HG02938 (cell line): ENCODE data around the gene SNAI3.
A peak's percentile ranks its signal among the peaks of the same experiment; 100 is the strongest.

ENCODE experiments used
- ATAC-seq: cut with Tn5 transposase; IDR thresholded peaks from one replicate; pipeline ENCODE4 v1.9.1; 2021; ENCODE audit warnings: mild to moderate bottlenecking, moderate library complexity; ENCODE audit not compliant: unreplicated experiment

Gene SNAI3

DNA sequence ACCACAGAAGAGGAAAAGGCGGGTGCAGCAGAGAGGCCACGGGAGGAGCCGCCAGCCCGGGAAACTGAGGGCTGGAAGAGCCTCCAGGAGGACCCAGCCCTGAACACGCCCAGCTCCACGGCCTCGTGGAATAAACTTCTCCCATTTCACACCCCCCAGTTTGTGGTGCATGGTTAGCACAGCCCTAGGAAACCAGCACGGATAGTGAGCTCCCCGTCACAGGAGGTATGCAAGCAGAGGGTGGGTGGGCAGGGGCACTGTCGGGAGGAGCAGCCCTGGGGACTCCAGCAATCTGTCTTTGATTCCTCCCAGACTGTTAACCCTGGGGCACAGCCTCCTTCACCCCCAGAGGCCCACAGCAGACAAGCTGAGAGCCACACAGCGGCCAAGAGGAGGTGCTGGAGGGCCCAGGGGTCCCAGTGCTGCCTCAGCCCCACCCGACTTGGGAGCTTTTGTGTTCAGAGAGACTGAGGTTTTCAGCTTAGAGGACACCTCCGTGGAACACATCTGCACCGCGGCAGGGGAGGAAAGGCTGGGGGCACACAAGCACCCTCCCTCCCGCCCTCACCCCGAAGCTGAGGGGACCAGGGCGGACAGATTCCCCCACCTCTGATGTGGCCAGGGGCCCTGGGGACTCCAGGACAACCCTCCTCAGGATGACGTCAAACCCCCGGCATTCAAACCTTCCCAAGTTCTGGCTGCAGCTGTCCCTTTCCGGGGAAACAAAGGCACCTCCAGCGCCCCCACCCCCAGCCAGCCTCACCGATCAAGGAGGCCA is 49.6 kb downstream of the SNAI3 start:
- ATAC-seq: no peak

DNA sequence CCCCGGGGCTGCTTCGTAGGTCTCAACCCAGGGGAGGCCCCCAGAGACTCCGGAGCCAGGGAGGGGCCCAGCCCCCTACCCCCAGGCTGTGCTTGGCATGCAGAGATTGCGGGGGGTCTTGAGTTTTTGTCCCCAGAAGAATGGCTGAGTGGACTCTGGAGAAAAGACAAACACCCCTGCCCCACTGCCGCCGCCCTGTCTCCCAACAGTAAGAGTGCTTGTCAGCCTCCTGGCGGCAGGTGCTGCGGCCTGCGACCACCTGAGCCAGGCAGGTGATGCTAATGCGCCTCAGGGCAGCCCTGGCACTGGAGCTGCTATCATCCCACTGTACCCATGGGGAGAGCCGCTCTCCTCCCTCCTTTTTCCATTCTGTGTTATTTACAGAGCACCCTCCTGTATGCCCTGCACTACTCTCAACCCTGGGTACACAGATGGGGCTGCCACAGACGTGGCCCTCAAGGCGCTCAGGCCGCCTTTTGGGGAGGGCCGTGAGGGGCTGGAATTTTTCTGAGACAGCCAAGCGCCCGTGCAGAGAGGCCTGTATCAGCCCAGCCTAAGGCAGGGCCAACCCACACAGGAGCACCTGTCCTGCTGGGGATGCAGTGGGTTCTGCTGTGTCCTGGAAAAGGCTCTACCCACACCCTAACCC is 50.5 kb downstream of the SNAI3 start:
- ATAC-seq: no peak

DNA sequence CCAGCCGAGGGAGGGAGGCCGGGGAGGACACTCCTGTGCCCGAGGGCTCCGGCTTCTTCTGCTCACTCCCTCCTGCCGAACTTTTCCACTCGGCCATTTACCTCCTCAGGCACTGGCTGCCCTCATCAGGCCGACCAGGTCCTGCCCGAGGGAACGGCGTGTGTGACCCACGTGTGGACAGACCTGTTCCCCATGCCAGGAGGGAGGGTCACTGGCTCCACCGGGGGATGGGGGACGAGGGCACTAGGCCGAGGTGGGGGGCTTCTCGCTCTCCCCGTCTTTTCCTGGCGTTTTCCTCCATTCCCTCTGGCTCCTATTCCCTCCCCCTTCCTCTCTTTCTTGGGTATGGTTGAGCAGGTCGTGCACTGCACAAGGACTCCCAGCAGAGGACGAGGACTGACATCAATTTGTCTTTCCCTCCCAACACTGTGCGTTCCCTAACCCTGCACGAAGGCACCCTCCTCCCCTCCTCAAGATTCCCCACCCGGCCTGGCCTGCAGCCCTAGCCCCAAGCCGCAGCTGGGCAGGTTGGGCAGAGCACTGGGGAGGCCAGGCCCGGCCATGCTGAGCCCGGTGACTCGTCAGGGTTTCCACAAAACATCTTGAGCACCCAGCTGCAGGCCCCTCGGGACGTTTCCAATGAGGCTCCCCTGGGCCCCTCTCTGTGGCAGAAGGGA is 51.2 kb downstream of the SNAI3 start:
- peak; percentile 15 for ATAC-seq

DNA sequence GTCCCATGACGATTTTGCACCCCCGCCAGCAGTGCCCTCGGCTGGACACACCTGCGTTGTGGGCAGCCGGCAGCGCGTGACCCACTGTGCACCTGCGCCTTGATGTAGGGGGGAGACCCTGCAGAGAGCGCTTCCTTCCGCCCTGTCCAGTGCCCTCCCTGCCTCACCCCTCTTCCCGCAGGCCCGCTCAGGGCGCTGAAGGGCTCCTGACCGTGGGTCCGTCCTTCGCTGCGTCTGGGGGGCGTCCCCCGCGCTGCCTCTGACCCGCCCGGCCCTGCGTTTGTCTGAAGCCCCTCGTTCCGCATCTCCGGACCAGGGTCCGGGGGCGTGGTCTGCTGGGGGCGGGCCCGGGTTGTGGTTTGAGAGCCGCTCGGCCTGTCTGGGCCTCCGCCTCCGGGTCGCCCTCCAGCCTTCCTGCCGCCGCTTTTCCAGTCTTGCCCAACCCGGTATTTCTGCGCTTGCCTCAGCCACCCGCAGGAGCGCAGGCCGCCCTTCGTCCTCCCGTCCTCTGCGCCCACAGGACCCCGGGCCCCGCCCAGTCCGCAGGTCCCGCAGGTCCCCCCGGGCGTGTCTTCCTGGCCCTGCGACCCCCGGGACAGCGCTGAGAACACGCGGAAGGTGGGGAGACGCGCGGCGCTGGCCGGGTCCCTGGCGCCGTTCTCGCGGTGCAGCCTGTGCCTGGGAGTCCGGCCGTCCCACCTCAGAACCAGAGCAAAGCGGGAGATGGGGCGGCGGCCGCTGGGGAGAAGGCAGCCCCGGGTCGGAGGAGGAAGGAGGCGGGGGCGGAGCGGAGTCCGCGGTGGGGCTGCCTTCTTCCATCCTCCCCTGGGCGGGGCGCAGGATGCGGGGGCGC is 51.9 kb downstream of the SNAI3 start:
- ATAC-seq: peak; percentile 46

DNA sequence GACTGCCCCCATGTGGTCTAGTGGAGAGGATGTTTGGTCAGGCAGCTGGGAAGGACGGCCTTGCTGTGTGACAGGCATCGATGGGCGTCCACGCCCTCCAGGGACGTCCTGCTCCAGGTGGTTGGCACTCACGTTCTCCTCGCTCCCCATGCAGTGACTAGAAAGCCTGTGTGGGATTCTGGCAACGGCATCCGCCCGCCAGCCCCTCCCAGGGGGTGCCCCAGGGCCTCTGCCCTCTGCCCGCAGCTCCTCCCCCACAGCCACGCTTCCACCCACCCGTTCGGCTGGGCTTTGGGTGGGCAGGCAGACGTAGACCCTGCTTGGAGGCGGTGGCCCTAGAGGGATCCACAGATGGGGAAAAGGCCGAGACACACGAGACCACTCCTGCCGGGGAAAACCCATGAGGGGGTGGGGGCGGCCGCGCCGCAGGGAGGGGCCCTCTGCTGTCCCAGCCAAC is 52.6 kb downstream of the SNAI3 start:
- ATAC-seq: peak; percentile 31

DNA sequence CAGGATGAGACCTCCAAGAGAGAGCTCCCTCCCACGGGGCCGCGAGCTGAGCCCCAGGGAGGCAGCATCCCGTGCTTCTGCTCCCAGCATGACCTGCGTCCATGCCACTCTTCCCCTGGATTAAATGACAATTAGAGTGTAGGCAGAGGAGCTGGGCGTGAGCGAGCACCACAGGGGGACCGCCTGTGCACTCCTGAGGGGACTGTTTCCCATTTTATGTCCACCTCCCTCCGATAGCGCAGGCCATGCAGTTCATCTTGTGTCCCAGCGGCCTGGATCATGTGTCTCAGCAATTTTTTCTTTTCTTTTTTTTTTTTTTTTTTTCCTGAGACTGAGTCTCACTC is 53.7 kb downstream of the SNAI3 start:
- no peak for ATAC-seq

DNA sequence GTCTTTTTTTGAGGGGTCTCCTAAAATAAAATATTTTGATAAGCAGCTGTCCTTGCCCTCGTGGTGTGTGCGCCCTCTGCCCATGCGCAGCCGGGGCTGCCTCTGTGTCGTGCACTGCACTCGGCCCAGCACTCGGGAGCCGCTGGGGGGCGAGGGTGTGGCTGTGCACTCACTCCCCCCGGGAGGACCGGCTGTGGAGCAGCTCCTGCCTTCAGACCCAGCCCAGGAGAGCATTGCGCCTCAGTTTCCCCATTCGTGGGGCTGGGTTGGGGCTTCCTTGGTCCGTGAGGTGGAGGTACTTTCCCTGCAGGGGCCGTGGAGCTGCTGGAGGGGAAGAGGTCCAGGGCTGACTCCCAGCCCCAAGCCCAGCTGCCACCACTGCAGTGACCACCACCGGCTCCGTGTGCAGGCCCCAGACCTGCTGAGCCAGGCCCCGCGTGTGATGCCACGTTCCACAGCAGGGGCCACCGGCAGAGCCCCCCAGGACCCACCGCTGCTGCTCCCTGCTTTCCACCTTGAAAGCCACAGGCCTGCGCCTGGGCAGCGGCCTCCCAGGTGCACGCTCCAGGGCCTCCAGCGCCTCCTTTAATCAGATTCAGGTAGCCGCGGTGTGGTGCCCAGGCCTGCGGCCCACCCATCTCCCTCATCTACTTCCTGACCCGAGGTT is 54.3 kb downstream of the SNAI3 start:
- no peak for ATAC-seq

DNA sequence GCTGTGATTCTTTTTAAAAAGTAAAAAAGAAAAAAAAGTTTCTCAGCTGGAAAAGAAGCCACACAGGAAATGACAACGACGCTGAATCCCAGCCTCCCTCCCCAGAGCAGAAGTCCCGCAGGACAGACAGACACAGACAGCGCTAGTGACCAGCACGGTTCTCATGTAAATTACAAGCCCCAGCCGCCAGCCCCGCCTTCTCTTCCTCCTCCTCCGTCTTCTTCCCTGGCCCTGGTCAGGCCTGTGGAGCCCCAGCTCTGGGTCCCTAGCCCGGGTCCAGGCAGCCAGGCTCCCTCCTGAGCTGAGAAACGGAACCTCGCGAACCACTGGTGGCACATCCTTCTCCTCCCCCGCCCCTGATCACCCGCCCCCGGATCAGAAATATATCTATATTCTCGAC is 54.9 kb downstream of the SNAI3 start:
- ATAC-seq: no peak

DNA sequence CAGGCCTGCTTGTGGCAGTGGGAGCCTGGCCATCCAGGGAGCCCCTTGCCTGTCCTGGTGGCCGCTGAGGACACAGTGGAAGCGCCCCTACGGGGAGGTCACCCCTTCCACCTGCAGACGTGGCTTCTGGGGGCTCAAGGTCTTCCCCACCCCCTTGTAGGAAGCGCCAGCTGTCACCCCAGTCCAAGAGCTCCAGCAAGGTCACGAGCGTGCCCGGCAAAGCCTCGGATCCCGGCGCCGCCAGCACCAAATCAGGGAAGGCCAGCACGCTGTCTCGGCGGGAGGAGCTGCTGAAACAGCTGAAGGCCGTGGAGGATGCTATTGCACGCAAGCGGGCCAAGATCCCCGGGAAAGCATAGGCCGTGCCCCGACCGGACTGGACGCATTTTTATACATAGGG is 55.4 kb downstream of the SNAI3 start:
- no peak for ATAC-seq

DNA sequence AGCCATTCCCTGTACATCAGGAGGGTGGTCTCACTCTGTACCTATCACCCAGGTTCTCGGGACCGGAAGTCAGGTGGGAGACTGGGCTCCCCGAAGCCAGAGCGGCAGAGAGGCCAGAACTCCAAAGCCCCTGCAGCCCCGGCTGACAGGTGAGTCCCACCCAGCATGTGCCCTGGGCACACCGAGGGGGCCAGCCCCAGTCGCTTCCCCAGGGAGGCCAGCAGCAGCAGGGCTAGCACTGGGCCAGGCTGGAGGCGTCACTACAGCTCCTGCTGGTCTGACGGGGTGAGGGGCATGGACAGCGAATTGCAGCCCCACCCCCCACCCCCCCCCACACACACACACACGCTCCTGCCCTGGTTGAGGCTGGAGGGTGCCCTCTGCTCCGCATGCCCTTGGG is 55.9 kb downstream of the SNAI3 start:
- ATAC-seq: no peak

DNA sequence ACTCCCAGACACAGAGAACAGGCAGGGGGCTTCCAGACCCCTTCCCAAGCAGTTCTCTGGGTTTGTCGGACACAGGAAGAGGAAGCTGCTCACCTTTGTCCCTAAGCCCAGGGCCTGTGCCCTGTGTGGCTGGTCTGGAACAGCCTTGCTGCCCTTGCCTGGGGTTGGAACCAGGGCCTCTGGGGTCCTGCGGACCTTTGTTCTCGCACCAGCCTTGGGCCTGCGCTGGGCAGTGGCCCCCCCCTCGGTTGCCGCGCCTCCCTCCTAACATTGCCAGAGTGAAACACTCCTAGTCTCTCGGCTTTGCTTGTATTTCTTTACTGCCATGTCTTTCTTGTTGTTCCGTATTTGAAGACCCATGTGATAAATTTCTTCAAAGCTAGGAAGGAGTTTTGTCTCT is 56.5 kb downstream of the SNAI3 start:
- no peak for ATAC-seq

DNA sequence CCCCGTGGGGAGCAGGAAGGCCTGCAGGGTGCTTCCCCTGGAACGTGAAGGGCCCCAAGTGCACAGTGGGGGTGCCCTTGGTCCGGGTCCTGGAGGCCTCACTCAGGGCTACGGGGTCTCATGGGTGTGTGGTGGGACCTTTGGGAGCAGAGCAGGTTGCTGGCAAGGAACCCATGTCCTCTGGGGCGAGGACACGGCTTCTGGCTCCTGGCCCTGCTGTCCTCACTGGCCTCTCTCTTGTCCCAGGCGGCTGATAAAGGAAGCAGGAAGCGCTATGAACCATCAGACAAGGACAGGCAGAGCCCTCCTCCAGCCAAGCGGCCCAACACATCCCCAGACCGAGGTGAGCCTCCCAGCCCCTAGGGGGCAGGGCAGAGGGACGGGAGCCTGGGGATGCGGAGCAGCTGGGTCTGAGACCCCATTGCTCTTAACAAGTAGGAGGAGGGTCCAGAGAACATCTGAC is 57.8 kb downstream of the SNAI3 start:
- ATAC-seq: no peak
